IMR-90 (cell line): ENCODE data around the gene CDKAL1. TPM values are rescaled to one million over a fixed set of nuclear protein-coding genes. Genes with fewer than 3 reads are reported as not detected.

Source experiments
- ATAC-seq: fragments of 200-7000 bp; cut with Tn5 transposase; 2 replicates; pipeline ENCODE4 v1.9.1; 2020; ENCODE audit warnings: low read depth, mild to moderate bottlenecking, moderate library complexity
- BruUV-seq: library from RNA; stranded (reverse); fragments of 400-500 nt; replicated peaks from 2 replicates; lab custom pipeline; 2021; lab: Mats Ljungman, UMichigan
- CTCF ChIA-PET: fragments of 300-600 bp; formaldehyde crosslinking; extraction: SDS; loops from one replicate; lab custom pipeline; 2021; ENCODE audit warnings: antibody characterized with exemption; lab: Yijun Ruan, JAX
- POLR2A ChIA-PET: fragments of 300-600 bp; sonication (Branson Sonifier 250); formaldehyde crosslinking; loops from one replicate; lab custom pipeline; 2022; ENCODE audit warnings: antibody characterized with exemption; ENCODE audit not compliant: unreplicated experiment; lab: Charles Lee
- DNase-seq: peaks from one replicate; pipeline ENCODE4 v3.0.0; 2013
- H2AFZ ChIP-seq: replicated peaks from 2 replicates; pipeline ENCODE3; 2013; ENCODE audit warnings: low read length, mild to moderate bottlenecking; ENCODE audit not compliant: poor library complexity
- H2AK5ac ChIP-seq: 2 replicates; pipeline ENCODE4 v1.6.1; 2013; ENCODE audit warnings: low read depth, low read length, inconsistent platforms
- H2AK9ac ChIP-seq: replicated peaks from 2 replicates; pipeline ENCODE3; 2013; ENCODE audit warnings: mild to moderate bottlenecking, low read depth, low read length, moderate library complexity; ENCODE audit not compliant: poor library complexity
- H2BK120ac ChIP-seq: 2 replicates; pipeline ENCODE4 v1.6.1; 2013; ENCODE audit warnings: low read depth, low read length, inconsistent platforms
- H2BK15ac ChIP-seq: 3 replicates; pipeline ENCODE4 v1.6.1; 2013; ENCODE audit warnings: low read depth, low read length, inconsistent platforms
- H2BK20ac ChIP-seq: 2 replicates; pipeline ENCODE4 v1.6.1; 2013; ENCODE audit warnings: low read depth, mild to moderate bottlenecking, inconsistent platforms, low read length, moderate library complexity
- H2BK5ac ChIP-seq: 2 replicates; pipeline ENCODE4 v1.6.1; 2013; ENCODE audit warnings: mild to moderate bottlenecking, low read depth, low read length, inconsistent platforms; ENCODE audit not compliant: poor library complexity, severe bottlenecking
- H3K14ac ChIP-seq: replicated peaks from 2 replicates; pipeline ENCODE4 v1.6.1; 2013; ENCODE audit warnings: low read depth, low read length, inconsistent platforms
- H3K18ac ChIP-seq: 2 replicates; pipeline ENCODE4 v1.6.1; 2013; ENCODE audit warnings: low read depth, low read length, control low read depth
- H3K23ac ChIP-seq: 2 replicates; pipeline ENCODE4 v1.6.1; 2013; ENCODE audit warnings: low read depth, low read length, inconsistent platforms
- H3K27ac ChIP-seq: 2 replicates; pipeline ENCODE4 v1.5.1; 2013; ENCODE audit warnings: mild to moderate bottlenecking, control low read depth, low read length; ENCODE audit not compliant: insufficient read depth
- H3K27me3 ChIP-seq: 2 replicates; pipeline ENCODE4 v1.6.1; 2013; ENCODE audit warnings: low read length; ENCODE audit not compliant: control insufficient read depth, insufficient read depth
- H3K36me3 ChIP-seq: 2 replicates; pipeline ENCODE4 v1.6.1; 2013; ENCODE audit warnings: low read length, mixed read lengths; ENCODE audit not compliant: control insufficient read depth, insufficient read depth
- H3K4ac ChIP-seq: 2 replicates; pipeline ENCODE4 v1.6.1; 2013; ENCODE audit warnings: low read depth, low read length, inconsistent platforms
- H3K4me1 ChIP-seq: 2 replicates; pipeline ENCODE4 v1.6.1; 2013; ENCODE audit warnings: low read length, mixed read lengths; ENCODE audit not compliant: control insufficient read depth, insufficient read depth
- H3K4me2 ChIP-seq: 2 replicates; pipeline ENCODE4 v1.6.1; 2013; ENCODE audit warnings: low read depth, mild to moderate bottlenecking, control low read depth, low read length, moderate library complexity
- H3K4me3 ChIP-seq: 2 replicates; pipeline ENCODE4 v1.5.1; 2013; ENCODE audit warnings: low read depth, mild to moderate bottlenecking, control low read depth, low read length, moderate library complexity; ENCODE audit not compliant: insufficient read depth
- H3K56ac ChIP-seq: 2 replicates; pipeline ENCODE4 v1.6.1; 2013; ENCODE audit warnings: low read length, inconsistent platforms; ENCODE audit not compliant: insufficient read depth; ENCODE audit errors: extremely low read depth
- H3K79me1 ChIP-seq, 2 experiments: 2 replicates each; pipeline ENCODE4 v1.6.1; 2013; ENCODE audit warnings: low read length in 2 of 2, inconsistent platforms in 1 of 2, low read depth in 1 of 2
- H3K9ac ChIP-seq: 2 replicates; pipeline ENCODE4 v1.6.1; 2013; ENCODE audit warnings: low read depth, low read length, control low read depth
- H3K9me1 ChIP-seq: 2 replicates; pipeline ENCODE4 v1.6.1; 2013; ENCODE audit warnings: low read length, inconsistent platforms; ENCODE audit not compliant: insufficient read depth
- H3K9me3 ChIP-seq: 2 replicates; pipeline ENCODE4 v1.6.1; 2013; ENCODE audit warnings: low read length; ENCODE audit not compliant: control insufficient read depth, insufficient read depth
- H4K20me1 ChIP-seq: 2 replicates; pipeline ENCODE4 v1.6.1; 2013; ENCODE audit warnings: low read length, inconsistent platforms; ENCODE audit not compliant: insufficient read depth
- H4K5ac ChIP-seq: 2 replicates; pipeline ENCODE4 v1.6.1; 2013; ENCODE audit warnings: mild to moderate bottlenecking, low read depth, low read length, control low read depth
- H4K8ac ChIP-seq, 2 experiments: 2 replicates each; pipeline ENCODE4 v1.6.1; 2013; ENCODE audit warnings: low read depth in 2 of 2, low read length in 2 of 2, control low read depth in 1 of 2, inconsistent platforms in 1 of 2
- H4K91ac ChIP-seq: 2 replicates; pipeline ENCODE4 v1.6.1; 2013; ENCODE audit warnings: low read depth, low read length, inconsistent platforms; ENCODE audit not compliant: insufficient read depth
- CHD1 ChIP-seq: IDR thresholded peaks from 2 replicates; pipeline ENCODE4 v1.6.1; 2012; ENCODE audit warnings: low read depth, low read length, improper control_type of control experiment
- ELK1 ChIP-seq: fragments of 150-350 bp; IDR thresholded peaks from 2 replicates; pipeline ENCODE4 v1.6.1; 2016; ENCODE audit warnings: low read depth, mild to moderate bottlenecking, low read length, moderate library complexity, borderline replicate concordance
- MXI1 ChIP-seq: IDR thresholded peaks from 2 replicates; pipeline ENCODE4 v1.6.1; 2012; ENCODE audit warnings: low read depth, mild to moderate bottlenecking, low read length, moderate library complexity, borderline replicate concordance
- NFE2L2 ChIP-seq: fragments of 150-350 bp; IDR thresholded peaks from 2 replicates; pipeline ENCODE4 v1.6.1; 2016; ENCODE audit warnings: low read depth, mild to moderate bottlenecking, low read length
- RCOR1 ChIP-seq: IDR thresholded peaks from 2 replicates; pipeline ENCODE4 v1.6.1; 2012; ENCODE audit warnings: mild to moderate bottlenecking, low read length, improper control_type of control experiment; ENCODE audit not compliant: insufficient replicate concordance
- RFX5 ChIP-seq: IDR thresholded peaks from 2 replicates; pipeline ENCODE4 v1.8.0; 2012; ENCODE audit warnings: low read depth, mild to moderate bottlenecking, low read length, moderate library complexity
- SMC3 ChIP-seq: fragments of 150-350 bp; IDR thresholded peaks from 2 replicates; pipeline ENCODE4 v1.6.1; 2016; ENCODE audit warnings: low read depth, mild to moderate bottlenecking, antibody characterized with exemption, low read length, moderate library complexity
- WGBS, 2 experiments: methylation state at CpG; one replicate each; pipeline versions ENCODE4 v1.1.5 to v1.1.7; 2013; ENCODE audit warnings: missing lambda C conversion rate in 2 of 2; ENCODE audit not compliant: insufficient read length in 1 of 2; ENCODE audit errors: extremely low coverage in 2 of 2; 5-methylcytosine and 5-hydroxymethylcytosine counted together
- dilution Hi-C: fragments of 300-500 bp; cut with HindIII; formaldehyde crosslinking; loops from one replicate; pipeline ENCODE4 v1.14.3; 2018; ENCODE audit warnings: low sequenced_read_pairs; ENCODE audit not compliant: unreplicated experiment
- in situ Hi-C: fragments of 300-500 bp; cut with MboI; formaldehyde crosslinking; loops from 3 replicates; pipeline ENCODE4 v1.14.3; 2019; ENCODE audit warnings: low sequenced_read_pairs, inconsistent platforms, mixed read lengths
- intact Hi-C: fragments of 100-400 bp; cut with micrococcal nuclease; formaldehyde crosslinking; loops from 2 replicates; pipeline ENCODE4 v1.10.0; 2022
- polyA plus RNA-seq, 3 experiments: library from polyadenylated mRNA; depleted of rRNA; stranded (reverse); fragments of >200 nt; gene quantifications; 2 replicates each; pipeline ENCODE4 v1.2.3, GENCODE V29; 2012; ENCODE audit warnings: low replicate concordance in 1 of 3
- total RNA-seq: library from RNA; depleted of rRNA; stranded (reverse); fragments of >200 nt; gene quantifications from 2 replicates; pipeline ENCODE4 v1.2.3, GENCODE V29; 2012

CDKAL1 gene
- total and polyA plus RNA-seq, 2 of the 4 experiments (the other 2 are of a cell fraction) = 3.7 to 13.1 TPM

GRCh38 chr6:20847904-20848303 is 313.6 kb downstream of the CDKAL1 start:
- TF ChIP-seq RCOR1 = no peak
- no peak for TF ChIP-seq MXI1
- TF ChIP-seq SMC3 = no peak
- TF ChIP-seq RFX5 = no peak
- no peak for TF ChIP-seq NFE2L2
- TF ChIP-seq ELK1 = no peak
- no peak for TF ChIP-seq CHD1
- no peak overlapping the region for H4K5ac ChIP-seq
- no peak overlapping the region for H2AK9ac ChIP-seq
- no peaks in the 10 kb centered on the region for H3K9me1 ChIP-seq
- DNase-seq = no peak
- H2BK120ac ChIP-seq = no peak overlapping the region
- no peak overlapping the region for H3K4me3 ChIP-seq
- H3K23ac ChIP-seq = no peak overlapping the region
- WGBS, 2 experiments = no CpG with 5 or more reads among the region's 3 CpGs
- H2AFZ ChIP-seq = no peak overlapping the region
- no peaks in the 10 kb centered on the region for H4K20me1 ChIP-seq
- no peak overlapping the region for H2BK20ac ChIP-seq
- ATAC-seq = no peak
- no peak overlapping the region for H3K9ac ChIP-seq
- no peak overlapping the region for H3K56ac ChIP-seq
- ChIA-PET POLR2A (no interaction called here), CTCF (interaction anchor here (0.6 kb wide), 1 partner anchor 315 kb away, joined by 4 read pairs; no protein-coding TSS in a partner anchor)
- H3K4me2 ChIP-seq = no peak overlapping the region
- BruUV-seq = no TSS peak
- in situ Hi-C loops = no loop called here
- no peak overlapping the region for H3K18ac ChIP-seq
- no peaks in the 10 kb centered on the region for H3K9me3 ChIP-seq
- dilution Hi-C loops = no loop called here
- H3K4ac ChIP-seq = no peak overlapping the region
- H3K27ac ChIP-seq = no peak overlapping the region
- no peak overlapping the region for H4K8ac ChIP-seq
- H4K91ac ChIP-seq = no peak overlapping the region
- H3K4me1 ChIP-seq = 0 out of 2 replicates have a peak, but pooled peaks cover 2% of the 10 kb centered on the region
- no peak overlapping the region for H2BK15ac ChIP-seq
- no peak overlapping the region for H2AK5ac ChIP-seq
- H3K27me3 ChIP-seq = no peaks in the 10 kb centered on the region
- H3K36me3 ChIP-seq = no peaks in the 10 kb centered on the region
- intact Hi-C loops = no loop called here
- 0 out of 4 replicates have a peak, but pooled peaks cover 0 to 3% of the 10 kb centered on the region in 2 experiments for H3K79me1 ChIP-seq
- H2BK5ac ChIP-seq = no peak overlapping the region
- H3K14ac ChIP-seq = no peak overlapping the region
